ENCODE results near the gene NR1D1. TPM values are rescaled to one million over a fixed set of nuclear protein-coding genes. Genes with fewer than 3 reads are reported as not detected.

The NR1D1 gene
- total RNA-seq, 1 donor, result 6.5 TPM

DNA sequence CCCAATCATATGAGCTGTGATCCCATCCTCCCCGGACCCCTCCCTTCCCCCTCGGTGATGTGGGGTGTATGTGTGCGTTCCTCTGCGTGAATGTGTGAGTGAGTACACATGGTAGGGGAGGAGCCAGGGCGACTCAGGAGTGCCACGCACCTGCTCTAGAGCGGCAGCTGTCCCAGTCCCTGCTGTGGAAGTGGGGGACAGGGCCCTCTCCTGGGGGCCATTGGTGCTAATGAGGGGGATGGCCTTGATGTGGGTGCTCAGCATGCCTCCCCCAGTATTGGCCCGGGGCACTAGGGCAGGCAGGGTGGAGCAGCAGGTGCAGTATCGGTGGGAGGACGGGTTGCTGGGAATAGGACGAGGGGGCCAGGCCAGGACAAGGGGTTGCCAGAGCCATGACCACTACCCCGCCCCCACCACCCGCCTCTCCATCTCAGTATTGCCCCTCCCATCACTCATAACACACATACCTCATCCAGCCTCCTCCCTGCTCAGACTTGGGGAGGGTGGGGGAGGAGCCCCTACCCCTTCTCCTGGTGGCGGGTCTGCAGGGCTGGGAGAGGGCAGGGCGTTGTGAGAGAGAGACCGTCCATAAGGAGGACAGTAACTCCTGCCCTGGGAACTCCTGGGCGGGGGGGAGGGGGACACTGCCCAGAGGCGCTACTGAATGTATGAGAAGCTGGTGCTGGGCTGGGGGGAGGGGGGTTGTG lies 8.5 kb downstream of the NR1D1 start:
- H3K4me3 ChIP-seq (ENCODE audit: low read depth, low read length), result no peak overlapping the region
- no peak for DNase-seq (ENCODE audit: low read depth)
- TF ChIP-seq, protein P1, sequence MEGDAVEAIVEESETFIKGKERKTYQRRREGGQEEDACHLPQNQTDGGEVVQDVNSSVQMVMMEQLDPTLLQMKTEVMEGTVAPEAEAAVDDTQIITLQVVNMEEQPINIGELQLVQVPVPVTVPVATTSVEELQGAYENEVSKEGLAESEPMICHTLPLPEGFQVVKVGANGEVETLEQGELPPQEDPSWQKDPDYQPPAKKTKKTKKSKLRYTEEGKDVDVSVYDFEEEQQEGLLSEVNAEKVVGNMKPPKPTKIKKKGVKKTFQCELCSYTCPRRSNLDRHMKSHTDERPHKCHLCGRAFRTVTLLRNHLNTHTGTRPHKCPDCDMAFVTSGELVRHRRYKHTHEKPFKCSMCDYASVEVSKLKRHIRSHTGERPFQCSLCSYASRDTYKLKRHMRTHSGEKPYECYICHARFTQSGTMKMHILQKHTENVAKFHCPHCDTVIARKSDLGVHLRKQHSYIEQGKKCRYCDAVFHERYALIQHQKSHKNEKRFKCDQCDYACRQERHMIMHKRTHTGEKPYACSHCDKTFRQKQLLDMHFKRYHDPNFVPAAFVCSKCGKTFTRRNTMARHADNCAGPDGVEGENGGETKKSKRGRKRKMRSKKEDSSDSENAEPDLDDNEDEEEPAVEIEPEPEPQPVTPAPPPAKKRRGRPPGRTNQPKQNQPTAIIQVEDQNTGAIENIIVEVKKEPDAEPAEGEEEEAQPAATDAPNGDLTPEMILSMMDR (IDR thresholded peaks at IDR 0.05; ENCODE audit: insufficient read depth, low read length), result no peak

- TF ChIP-seq, protein P1 (IDR thresholded peaks at IDR 0.05; ENCODE audit: insufficient read depth, low read length), result no peak
- no peak for DNase-seq (ENCODE audit: low read depth)
- no peak overlapping the region for H3K4me3 ChIP-seq (ENCODE audit: low read depth, low read length)
These were observed 9.9 kb downstream of the NR1D1 start for GRCh38 chr17:40090237-40091119.

DNA sequence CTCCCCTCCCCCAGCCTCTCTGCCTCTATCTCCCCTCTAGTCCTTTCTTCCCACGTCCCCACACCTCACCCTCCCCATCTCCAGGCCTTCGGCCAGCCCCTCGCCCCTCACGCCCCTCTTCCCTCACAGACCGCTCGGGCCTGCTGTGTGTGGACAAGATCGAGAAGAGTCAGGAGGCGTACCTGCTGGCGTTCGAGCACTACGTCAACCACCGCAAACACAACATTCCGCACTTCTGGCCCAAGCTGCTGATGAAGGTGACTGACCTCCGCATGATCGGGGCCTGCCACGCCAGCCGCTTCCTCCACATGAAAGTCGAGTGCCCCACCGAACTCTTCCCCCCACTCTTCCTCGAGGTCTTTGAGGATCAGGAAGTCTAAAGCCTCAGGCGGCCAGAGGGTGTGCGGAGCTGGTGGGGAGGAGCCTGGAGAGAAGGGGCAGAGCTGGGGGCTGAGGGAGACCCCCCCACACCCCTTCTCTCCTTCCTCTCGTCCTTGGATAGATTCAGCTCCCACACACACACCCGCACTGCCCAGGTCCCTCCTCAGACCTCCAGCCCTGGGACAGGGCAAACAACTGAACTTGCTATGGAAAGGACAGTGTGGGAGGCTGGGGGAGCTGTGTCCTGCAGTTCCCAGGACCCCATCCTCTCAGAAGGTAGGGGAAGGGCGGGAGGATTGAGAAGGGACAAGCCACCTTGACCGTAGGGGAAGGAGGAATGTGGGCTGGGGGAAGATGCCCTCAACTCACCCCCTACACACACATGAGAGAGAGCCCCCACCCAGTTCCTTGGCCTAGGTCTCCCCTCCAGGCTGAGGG lies 11.1 kb downstream of the NR1D1 start:
- TF ChIP-seq, protein P1 (IDR thresholded peaks at IDR 0.05; ENCODE audit: insufficient read depth, low read length), result no peak
- no peak overlapping the region for H3K4me3 ChIP-seq (ENCODE audit: low read depth, low read length)
- no peak for DNase-seq (ENCODE audit: low read depth)

DNA sequence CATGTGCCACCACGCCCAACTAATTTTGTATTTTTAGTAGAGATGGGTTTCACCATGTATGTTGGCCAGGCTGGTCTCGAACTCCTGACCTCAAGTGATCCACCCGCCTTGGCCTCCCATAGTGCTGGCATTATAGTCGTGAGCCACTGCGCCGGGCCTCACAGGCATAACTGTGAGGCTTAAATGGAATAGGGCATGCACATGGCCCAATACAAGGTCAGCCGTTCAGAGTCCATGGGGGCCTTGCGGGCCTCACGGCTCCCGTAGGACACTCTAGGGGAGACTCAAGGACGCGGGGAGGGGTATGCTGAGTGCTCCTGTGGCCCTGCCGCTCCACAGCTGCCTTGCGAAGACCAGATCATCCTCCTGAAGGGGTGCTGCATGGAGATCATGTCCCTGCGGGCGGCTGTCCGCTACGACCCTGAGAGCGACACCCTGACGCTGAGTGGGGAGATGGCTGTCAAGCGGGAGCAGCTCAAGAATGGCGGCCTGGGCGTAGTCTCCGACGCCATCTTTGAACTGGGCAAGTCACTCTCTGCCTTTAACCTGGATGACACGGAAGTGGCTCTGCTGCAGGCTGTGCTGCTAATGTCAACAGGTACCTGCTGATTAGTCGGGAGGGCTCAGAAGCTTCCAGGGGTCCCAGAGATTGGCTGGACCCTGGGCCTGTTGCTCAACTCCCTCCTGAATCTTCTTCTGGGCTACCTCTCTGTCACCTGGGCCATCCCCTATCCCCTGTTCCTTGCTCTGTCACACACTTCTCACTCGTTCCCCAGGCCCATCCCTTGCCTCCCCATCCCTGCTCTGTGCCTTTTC lies 12.3 kb downstream of the NR1D1 start:
- TF ChIP-seq, protein P1 (IDR thresholded peaks at IDR 0.05; ENCODE audit: insufficient read depth, low read length), result no peak
- H3K4me3 ChIP-seq (ENCODE audit: low read depth, low read length), result no peak overlapping the region
- DNase-seq (ENCODE audit: low read depth), result no peak

GRCh38 chr17:40087049-40087794 lies 13.2 kb downstream of the NR1D1 start:
- no peak overlapping the region for H3K4me3 ChIP-seq (ENCODE audit: low read depth, low read length)
- no peak for DNase-seq (ENCODE audit: low read depth)
- TF ChIP-seq, protein P1 (IDR thresholded peaks at IDR 0.05; ENCODE audit: insufficient read depth, low read length), result no peak
